GM10847 (cell line): ENCODE results near the gene VAV2.

ENCODE experiments used
- POLR2A ChIP-seq: IDR thresholded peaks from 2 replicates; pipeline ENCODE4 v1.6.1; 2011; ENCODE audit not compliant: insufficient read length; ENCODE audit errors: extremely low read depth

Gene VAV2

GRCh38 chr9:133826289-133827085 is 165.6 kb downstream of the VAV2 start:
- TF ChIP-seq POLR2A: no peak

GRCh38 chr9:133825555-133826218 is 166.4 kb downstream of the VAV2 start:
- no peak for TF ChIP-seq POLR2A

- TF ChIP-seq POLR2A: no peak
Observed at GRCh38 chr9:133824802-133825186, 167.3 kb downstream of the VAV2 start.

GRCh38 chr9:133824106-133824801 is 167.9 kb downstream of the VAV2 start:
- TF ChIP-seq POLR2A: no peak

- no peak for TF ChIP-seq POLR2A
Observed at GRCh38 chr9:133823189-133824105, 168.7 kb downstream of the VAV2 start.

- TF ChIP-seq POLR2A: no peak
Observed at GRCh38 chr9:133822430-133823065, 169.6 kb downstream of the VAV2 start.

GRCh38 chr9:133821601-133822429 is 170.3 kb downstream of the VAV2 start:
- no peak for TF ChIP-seq POLR2A

GRCh38 chr9:133819923-133820322 is 172.2 kb downstream of the VAV2 start:
- no peak for TF ChIP-seq POLR2A

- TF ChIP-seq POLR2A: no peak
Observed at GRCh38 chr9:133818444-133818843, 173.7 kb downstream of the VAV2 start.

GRCh38 chr9:133815781-133816180 is 176.3 kb downstream of the VAV2 start:
- no peak for TF ChIP-seq POLR2A

GRCh38 chr9:133814586-133815208 is 177.4 kb downstream of the VAV2 start:
- no peak for TF ChIP-seq POLR2A

GRCh38 chr9:133813749-133814585 is 178.2 kb downstream of the VAV2 start:
- TF ChIP-seq POLR2A: no peak

GRCh38 chr9:133812941-133813748 is 179.0 kb downstream of the VAV2 start:
- TF ChIP-seq POLR2A: no peak
